Measurements from ENCODE around the gene CES3.
A peak's percentile ranks its signal among the peaks of the same experiment; 100 is the strongest.
"Not testable (repeated sequence)": the region's sequence is repeated elsewhere in the genome, so short reads cannot be mapped to it uniquely, and the experiment has no call there.

Gene CES3

DNA sequence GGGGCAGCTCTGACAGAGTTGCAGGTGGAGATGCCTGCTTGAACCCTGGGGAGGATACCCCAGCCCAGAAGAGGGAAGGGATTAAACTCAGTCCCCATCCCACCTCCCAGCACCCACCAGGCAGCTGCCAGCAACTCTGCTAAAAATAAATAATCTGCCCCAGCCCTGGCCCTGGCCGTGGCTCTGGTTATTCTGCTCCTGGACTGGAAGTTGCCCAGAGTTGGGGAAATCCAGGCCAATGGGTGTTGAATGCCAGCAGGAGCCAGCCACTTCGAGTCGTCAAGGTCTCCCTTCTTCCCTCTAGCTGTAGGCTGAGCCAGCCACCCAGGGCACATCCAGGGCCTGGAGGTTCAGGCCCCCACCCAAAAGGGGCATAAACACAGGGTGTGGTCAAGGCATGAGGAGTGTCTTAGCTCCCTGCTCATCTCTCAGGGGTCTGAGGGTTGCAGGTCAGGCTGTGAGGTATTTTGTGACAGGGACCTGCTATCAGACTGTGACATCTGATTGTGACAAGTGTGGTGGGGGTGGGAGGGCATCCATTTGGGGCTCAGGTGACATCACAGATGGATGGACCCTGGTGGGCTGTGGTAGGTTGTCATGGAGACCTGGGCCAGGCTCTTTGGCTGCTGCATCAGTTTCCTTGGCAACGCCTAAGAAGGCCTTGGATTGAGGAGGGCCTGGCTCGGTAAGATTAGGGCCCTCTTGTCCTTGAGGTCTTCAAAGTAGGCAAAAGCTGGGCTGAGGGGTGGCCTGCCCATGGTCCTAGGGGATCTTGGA, 34.7 kb upstream of the CES3 start:
- no peak for DNase-seq (ENCODE audit: low read depth)

DNA sequence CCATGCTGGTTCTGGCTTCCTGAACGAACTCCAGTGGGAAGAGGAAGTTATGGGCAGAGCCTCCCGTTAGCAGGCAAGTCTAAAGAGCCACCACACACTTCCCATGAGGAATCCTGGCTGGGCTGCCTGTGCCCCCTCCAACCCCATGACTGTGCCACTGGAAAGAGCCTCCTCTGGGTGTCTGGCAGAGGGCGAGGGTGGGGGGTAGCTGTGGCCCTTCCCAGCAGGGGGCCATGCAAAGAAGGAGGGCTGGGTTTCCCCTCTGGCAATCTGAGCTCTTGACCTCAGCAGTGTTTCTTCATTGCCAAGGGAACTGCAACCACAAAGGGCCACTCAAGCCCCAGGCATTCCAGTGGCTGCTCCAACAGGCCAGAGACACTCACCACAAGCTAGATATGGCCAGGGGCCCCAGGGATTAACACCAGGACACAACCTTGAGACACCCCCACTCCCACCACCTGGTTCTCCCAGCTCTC, 34.1 kb upstream of the CES3 start:
- no peak for DNase-seq (ENCODE audit: low read depth)

- DNase-seq (ENCODE audit: low read depth) = no peak
These were observed 33.0 kb upstream of the CES3 start for GRCh38 chr16:66927918-66928649.

GRCh38 chr16:66928702-66929388, 32.2 kb upstream of the CES3 start:
- DNase-seq (ENCODE audit: low read depth) = no peak

DNA sequence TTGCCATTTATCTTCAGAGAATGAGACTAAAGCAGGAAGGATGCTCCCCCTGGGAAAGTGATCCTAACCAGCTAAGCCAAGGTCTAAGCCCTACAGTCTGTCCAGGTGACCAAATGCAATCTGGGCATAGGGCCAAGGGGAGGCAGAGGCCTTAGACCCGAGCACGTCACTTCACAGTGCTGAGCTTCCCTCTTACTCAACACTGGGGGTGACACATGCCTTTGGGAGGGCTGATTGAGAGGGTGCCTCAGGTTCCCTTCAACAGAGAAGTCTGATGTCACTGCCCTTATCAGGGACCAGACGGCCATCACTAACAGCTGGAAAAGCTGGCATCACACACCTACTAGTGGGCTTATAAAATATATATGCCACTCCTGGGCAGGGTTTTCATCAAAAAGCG, 30.9 kb upstream of the CES3 start:
- DNase-seq (ENCODE audit: low read depth) = no peak

DNA sequence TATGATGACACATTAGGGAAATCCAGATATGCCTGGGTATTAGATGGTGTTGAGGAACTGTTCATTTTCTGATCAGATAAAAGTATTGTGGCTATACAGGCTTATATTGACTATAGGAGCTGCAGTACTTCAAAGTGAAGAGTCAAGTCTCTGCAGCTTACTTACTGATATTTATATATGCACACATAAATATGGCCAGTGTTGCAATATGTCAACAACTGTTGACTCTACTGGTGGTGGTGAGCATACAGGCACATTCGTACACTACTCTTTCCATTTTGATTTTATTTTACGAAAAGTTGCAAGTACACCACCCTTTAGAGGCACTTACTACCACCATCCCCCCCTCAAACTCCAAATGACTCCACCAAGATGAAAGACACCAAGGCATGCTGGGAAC, 29.4 kb upstream of the CES3 start:
- DNase-seq (ENCODE audit: low read depth) = no peak

DNA sequence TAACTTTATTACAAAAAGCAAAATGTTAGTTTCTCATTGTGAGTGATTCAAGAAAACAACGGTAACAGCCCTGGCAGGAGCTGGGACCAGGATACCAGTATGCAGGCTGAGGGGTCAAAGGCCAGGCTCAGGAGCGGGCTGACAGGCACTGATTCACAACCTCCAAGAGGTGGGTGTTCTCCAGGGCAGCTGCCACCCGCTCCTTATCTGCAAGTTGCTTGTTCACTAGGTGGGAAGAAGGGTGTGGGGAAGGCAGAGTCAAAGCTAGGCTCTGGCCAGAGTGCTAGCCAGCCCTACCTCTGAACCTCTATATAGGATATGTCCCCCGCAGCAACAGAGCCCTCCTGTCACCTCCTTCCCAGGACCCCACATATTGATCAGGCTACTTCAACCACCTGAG, 29.0 kb upstream of the CES3 start:
- no peak for DNase-seq (ENCODE audit: low read depth)

- peak; percentile 30 for DNase-seq (ENCODE audit: low read depth)
These were observed 27.3 kb upstream of the CES3 start for GRCh38 chr16:66933776-66934137.

GRCh38 chr16:66934138-66934838, 26.8 kb upstream of the CES3 start, which contains the start of gene CIAO2B:
Gene CIAO2B (minus strand): TSS chr16:66934402. CDS start chr16:66934364, 38 bp downstream.
- peak; percentile 81 for DNase-seq (ENCODE audit: low read depth)

DNA sequence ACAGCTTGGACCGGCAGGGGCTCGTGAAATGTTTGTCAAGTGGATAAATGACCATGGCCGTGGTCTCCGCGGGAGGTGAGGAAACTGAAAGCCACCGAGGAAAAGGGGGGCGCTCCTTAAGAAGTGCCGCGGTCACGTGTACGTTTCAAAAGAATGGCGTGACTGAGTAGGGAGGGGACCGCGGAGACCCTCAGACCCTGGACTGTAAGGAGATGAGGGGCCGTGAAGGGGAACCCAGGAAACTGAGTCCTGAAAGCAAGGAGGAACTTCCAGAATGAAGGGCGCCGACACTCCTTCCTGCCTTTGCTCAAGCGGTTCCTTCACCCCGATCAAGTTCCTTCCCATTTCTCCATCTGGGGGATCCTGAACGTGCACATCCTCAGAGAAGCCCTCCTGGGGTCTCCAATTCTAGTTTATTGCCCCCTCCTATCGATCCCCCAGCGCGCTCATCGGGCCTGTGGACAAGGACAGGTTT, 26.2 kb upstream of the CES3 start:
- not testable (repeated sequence) for DNase-seq (ENCODE audit: low read depth)

GRCh38 chr16:66935314-66936011, 25.6 kb upstream of the CES3 start, which contains the start of gene CES2:
Gene CES2 (plus strand): TSS chr16:66935516. CDS start chr16:66935636, 120 bp downstream.
- no peak for DNase-seq (ENCODE audit: low read depth)

- DNase-seq (ENCODE audit: low read depth) = no peak
These were observed 24.6 kb upstream of the CES3 start for GRCh38 chr16:66936462-66936861.

DNA sequence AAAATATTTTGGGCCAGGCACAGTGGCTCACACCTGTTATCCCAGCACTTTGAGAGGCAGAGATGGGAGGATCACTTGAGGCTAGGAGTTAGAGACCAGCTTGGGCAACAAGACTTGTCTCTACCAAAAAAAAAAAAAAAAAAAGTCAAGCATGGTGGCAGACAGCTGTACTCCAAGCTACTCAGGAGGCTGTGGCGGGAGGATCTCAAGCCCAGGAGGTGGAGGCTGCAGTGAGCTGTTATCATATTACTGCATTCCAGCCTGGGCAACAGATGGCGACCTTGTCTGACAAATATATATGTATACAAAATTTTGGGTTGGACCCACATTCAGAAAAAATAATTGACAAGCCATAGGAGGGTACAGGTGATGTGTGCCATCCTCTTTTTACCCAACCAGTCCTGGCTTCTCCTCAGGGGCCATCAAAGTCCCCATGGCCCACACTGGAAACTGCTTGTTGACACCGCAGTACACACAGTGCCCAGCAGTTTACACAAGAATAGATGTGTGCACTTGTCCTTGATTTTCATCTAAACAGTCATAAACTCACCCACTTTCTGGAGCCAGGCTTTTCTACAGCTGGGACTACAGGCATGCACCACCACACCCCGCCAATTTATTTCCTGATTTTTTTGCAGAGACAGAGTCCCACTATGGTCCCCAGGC, 24.0 kb upstream of the CES3 start:
- no peak for DNase-seq (ENCODE audit: low read depth)

DNA sequence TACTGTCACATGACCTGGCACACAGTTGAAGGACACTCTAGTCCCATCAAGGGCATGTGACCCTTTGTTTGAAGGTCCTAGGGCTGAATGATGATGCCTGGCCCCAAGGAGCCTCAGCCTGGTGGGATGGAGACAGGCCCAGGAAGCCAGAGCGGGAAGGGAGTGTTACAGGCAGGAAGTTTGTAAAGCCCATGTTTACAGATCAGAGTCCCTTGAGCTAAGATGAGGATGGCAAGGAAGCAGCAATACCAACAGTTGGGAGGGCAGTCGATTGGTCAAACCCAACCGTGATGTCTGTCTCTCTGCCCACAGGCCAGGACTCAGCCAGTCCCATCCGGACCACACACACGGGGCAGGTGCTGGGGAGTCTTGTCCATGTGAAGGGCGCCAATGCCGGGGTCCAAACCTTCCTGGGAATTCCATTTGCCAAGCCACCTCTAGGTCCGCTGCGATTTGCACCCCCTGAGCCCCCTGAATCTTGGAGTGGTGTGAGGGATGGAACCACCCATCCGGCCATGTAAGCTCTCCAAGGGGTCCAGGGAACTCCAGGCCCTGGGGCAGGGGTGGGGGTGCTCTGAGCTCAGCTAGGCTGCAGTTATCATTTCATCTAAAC, 23.2 kb upstream of the CES3 start:
- no peak for DNase-seq (ENCODE audit: low read depth)

DNA sequence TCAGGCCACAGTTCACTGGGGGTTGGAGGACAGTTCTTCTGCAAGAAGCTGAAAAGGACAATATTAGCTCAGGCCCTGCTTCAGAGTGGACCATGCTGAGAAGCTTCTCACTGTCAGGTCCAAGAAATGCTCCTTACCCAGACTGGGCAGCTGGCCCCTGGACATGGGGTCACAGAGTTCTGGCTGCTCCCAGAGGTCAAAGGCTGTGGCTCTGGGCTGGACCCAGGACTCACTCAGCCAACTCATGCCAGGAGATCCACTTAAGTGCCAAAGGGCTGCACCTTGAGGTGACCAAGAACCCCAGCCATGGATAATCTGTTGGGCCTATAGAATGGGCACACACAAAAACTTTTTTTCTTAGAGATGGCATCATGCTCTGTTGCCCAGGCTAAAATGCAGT, 21.7 kb upstream of the CES3 start:
- no peak for DNase-seq (ENCODE audit: low read depth)

- no peak for DNase-seq (ENCODE audit: low read depth)
These were observed 20.8 kb upstream of the CES3 start for GRCh38 chr16:66940236-66940635.

DNA sequence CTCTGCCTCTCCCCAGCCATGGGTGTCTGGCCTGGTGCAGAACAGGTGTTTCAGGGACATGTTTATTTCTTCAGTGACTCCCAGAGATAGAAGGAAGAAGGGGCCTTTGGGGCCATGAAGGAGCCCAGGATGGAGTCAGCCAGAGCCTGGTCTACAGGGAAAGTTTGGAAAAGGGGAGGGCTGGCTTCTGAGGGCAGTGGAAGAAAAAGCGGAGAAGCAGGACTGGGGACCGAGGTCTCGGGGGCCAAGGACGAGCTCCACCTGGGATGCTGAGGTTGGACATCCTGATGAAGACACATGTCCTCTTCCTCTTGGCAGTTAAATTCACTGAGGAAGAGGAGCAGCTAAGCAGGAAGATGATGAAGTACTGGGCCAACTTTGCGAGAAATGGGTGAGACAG, 18.1 kb upstream of the CES3 start:
- DNase-seq (ENCODE audit: low read depth) = no peak

DNA sequence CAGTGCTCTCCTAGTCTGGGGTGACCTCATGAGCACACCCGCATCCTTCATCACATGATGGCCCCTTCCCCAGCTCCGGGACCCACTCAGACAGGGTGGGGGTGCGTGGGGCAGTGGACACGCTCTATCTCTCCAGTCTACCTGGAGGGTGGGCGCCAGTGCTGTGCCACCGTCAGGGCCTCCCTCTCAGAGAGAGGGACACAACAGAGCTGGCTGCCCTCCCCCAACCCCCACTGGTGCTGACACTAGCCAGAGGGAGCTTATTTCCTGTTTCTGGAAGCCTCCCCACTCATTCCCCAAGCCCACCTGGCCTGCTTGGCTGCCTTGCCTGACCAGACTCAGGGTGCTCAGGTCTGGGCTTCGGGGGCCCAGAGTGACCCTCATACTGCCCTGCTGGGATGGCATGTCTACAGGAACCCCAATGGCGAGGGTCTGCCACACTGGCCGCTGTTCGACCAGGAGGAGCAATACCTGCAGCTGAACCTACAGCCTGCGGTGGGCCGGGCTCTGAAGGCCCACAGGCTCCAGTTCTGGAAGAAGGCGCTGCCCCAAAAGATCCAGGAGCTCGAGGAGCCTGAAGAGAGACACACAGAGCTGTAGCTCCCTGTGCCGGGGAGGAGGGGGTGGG, 17.5 kb upstream of the CES3 start:
- no peak for DNase-seq (ENCODE audit: low read depth)

GRCh38 chr16:66944054-66944441, 17.0 kb upstream of the CES3 start:
- no peak for DNase-seq (ENCODE audit: low read depth)

GRCh38 chr16:66944971-66945370, 16.1 kb upstream of the CES3 start:
- DNase-seq (ENCODE audit: low read depth) = not testable (repeated sequence)

Data from stimulated activated CD8-positive, alpha-beta memory T cell treated with anti-CD3 and anti-CD28 coated beads, Interleukin-12 subunit alpha, Interleukin-12 subunit beta, amount 100 ng/mL, for 1 hour (primary cell).